GM12872 (cell line): ENCODE results near the gene KIAA0753.

Experiments used
- TF ChIP-seq, protein P1 (sequence below): IDR thresholded peaks from 3 replicates; pipeline ENCODE4 v1.5.1; 2011; ENCODE audit warnings: low read depth, mild to moderate bottlenecking, low read length, moderate library complexity; ENCODE audit not compliant: insufficient read depth

KIAA0753 gene

DNA sequence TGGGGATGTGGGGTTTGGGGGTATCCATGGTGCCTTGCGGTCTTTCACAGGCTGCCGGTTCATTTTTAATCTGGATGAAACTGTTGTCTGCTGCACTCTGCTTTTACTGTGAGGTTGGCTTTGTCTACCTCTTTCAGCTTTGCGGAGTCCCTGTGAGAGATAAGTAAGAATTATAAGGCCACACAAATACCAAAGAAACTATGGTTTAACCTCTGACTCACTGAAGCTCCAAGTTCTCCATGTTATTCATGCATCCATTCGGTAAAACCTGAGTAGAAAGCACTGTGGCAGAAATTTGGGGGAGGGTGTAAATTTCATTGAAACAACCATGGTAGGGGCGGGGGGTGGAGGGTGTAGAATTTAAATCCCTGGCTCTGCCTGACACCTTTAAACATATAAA is 30.5 kb downstream of the KIAA0753 start:
- TF ChIP-seq, protein P1, sequence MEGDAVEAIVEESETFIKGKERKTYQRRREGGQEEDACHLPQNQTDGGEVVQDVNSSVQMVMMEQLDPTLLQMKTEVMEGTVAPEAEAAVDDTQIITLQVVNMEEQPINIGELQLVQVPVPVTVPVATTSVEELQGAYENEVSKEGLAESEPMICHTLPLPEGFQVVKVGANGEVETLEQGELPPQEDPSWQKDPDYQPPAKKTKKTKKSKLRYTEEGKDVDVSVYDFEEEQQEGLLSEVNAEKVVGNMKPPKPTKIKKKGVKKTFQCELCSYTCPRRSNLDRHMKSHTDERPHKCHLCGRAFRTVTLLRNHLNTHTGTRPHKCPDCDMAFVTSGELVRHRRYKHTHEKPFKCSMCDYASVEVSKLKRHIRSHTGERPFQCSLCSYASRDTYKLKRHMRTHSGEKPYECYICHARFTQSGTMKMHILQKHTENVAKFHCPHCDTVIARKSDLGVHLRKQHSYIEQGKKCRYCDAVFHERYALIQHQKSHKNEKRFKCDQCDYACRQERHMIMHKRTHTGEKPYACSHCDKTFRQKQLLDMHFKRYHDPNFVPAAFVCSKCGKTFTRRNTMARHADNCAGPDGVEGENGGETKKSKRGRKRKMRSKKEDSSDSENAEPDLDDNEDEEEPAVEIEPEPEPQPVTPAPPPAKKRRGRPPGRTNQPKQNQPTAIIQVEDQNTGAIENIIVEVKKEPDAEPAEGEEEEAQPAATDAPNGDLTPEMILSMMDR = no peak

DNA sequence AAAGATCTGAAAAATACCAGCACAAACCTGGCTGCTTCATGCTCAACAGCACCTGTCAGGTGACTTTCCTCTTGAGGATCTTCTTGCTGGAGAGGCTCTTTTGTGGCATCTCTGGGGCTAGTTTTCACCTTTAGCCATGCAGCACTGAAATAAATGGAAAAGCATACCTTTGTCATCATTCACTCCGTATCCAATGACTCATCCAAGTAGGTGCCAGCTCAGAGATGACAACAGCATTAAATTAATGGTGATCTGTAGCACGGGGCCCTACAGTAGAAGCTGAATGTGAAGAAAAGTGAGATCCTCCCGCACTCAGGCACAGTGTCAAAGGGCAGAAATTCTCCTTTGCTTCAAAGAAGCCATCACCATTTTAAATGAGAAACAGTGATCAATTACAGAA is 32.2 kb downstream of the KIAA0753 start:
- TF ChIP-seq, protein P1 = no peak

DNA sequence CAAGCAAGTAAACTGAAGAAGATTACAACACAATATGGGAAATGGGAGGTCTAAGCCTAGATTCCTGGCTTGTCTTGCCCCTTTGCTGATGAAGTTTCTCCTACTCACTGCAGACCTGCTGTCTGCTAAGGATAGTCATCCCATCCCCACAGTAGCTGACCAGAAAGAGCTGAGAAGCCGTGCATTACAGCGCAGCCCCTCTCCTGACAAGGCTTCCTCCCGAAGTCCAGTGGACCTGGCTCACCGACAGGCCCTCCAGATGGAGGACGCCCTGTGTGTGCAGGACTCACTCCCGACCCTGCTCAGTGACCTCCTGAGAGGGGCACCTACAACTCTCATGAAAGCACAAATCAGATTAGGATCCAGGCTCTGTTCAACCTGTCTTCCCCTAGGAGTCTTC is 35.4 kb downstream of the KIAA0753 start:
- TF ChIP-seq, protein P1 = no peak

DNA sequence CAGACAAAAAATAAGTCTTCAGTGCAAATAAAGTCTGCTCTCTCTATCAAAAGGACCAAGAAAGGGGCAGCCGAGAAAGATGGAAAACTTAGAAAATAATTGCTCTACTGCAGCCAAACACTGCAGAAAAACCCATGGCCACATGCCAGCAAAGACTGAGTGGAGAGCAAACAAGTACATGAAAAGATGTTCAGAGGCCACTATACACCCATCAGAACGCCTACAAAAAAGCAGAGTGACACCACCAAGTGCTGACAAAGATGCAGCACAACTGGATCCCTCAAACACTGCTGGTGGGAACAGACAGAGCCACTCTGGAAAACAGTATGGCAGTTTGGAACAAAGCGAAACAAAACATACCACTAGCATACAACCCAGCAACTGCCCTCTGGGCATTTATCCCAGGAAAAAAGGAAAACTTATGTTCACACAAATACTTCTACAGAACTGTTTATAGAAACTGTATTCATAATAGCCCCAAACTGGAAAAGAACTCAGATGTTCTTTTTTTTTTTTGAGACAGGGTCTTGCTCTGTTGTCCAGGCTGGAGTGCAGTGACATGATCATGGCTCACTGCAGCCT is 36.7 kb downstream of the KIAA0753 start:
- TF ChIP-seq, protein P1 = no peak

DNA sequence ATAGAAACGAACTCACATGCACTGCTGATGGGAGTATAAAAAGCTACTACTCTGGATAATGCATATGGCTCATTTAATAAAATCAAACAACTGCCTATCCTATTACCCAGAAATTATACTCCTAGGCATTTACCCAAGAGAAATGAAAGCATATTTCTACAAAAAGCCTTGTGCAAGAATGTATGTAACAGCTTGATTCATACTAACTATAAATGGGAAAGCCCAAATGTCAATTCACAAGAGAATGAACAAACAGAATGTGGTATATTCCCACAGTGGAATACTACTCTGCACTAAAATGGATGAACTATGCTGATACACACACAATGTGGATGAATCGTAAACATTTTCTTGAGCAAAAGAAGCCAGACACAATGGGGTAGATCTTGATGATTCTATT is 38.4 kb downstream of the KIAA0753 start:
- TF ChIP-seq, protein P1 = no peak

DNA sequence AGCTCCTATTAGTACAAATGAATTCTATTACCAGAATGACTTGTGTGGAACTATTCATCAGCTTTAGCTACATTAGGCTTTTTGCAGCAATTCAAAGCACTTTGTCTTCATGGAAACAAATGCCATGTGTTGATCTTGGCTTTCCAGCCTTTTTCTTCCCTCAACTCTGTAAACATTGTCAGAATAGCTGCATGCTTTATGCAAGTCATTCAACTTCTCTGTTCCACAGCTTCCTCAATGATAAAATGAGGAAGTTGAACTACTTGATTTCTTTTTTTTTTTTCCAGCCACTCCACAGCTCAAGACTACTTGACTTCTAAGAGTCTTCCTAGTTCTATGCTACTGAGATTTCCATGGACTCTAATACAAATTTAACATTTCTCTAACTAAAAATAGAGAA is 41.1 kb downstream of the KIAA0753 start:
- TF ChIP-seq, protein P1 = no peak

DNA sequence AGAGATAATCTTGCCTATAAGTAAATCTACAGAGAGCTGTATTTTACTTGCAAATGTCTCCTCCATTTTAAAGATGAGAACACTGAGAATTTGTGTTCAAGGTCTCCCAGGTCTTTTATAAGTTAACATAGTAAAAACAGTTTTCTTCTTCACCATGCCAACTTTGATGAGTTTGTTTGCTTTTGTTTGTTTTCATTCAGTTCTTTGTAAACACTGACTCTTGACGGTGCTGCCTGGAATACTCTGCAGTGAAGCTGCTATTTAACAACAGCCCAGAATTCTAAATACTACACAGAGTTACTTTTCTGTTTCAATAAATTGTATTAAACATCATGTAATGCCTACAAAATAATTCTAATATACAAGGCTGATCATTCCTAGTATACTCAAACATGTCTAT is 42.8 kb downstream of the KIAA0753 start:
- TF ChIP-seq, protein P1 = no peak

DNA sequence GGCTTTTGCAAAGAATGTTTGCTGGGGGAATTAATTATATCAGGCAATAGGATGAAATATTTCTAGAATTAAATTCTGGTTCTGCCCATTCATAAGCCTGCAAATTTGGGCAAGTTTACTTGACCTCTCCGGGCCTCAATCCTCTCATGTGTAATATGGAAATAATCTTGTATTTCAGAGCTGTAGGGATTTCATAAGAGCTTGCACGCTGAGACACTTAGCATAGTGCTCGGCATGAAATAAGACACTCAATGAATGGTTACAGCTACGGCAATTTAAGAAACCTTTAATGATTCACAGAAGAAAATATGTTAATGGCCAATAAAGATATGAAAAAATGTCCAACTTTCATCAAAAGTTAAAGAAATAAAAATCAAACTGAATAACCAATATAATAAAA is 43.6 kb downstream of the KIAA0753 start:
- TF ChIP-seq, protein P1 = no peak
